NCI-H1436 (cell line): Measurements from ENCODE around the gene RAD9B.
A peak's percentile ranks its signal among the peaks of the same experiment; 100 is the strongest.
"Not testable (repeated sequence)": the region's sequence is repeated elsewhere in the genome, so short reads cannot be mapped to it uniquely, and the experiment has no call there.

Experiments used
- DNase-seq: peaks from one replicate; lab custom pipeline; 2025; lab: John Stamatoyannopoulos, UW

RAD9B gene

DNA sequence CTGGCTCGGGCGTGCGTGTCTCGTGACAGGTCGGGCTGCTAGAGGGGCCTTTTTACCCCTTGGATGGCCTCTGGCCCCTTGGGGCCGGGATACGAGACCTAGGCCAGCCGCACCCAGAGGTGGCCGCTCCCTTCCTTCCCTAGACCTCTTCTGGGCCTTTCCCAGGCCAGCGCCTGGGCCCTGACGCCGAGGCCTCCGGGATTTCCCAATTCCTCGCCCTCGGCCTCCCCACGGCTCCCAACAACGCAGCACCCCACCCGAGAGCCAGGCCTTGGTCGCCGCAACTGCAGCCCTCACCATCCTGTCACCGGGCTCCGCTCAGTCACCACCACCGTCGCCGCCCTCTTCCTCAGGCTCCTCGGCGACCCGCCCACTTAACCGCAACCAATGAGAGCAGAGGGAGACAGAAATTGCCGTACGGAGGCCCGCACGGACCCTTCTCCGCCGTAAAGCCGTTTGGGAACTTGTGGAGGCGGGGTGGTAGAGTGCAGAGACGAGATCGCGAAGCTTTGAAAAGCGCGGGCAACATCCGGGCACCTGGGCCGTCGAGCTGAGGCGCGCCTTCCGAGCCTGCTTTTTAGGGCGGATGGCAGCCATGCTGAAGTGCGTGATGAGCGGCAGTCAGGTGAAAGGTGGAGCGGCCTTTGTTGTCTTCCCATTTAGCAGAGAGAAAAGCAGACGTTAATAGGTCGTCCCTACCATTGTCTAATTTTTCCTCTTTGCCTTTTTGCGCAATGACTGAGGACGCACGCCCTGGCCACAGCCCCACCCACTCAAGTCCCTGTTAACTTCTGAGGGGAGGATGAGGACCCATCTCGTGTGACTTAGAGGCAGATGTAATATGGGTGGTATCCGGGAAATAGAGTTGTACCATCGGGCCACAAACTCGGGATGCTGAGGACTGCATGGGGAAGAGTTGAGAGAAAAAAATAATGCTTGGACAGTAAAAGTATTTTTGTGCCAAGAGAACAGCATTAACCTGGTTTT is at the start of gene RAD9B, which contains the start of gene VPS29:
Gene RAD9B (plus strand): TSS at position 580 of the 987 bp plus-strand sequence. CDS start 7 bp downstream, at position 587.
Gene VPS29 (minus strand): TSS at position 360 of the 987 bp plus-strand sequence. CDS start 60 bp downstream, at position 300.
- DNase-seq = peak; percentile 98

- no peak for DNase-seq
These were observed 48.4 kb upstream of the RAD9B start for GRCh38 chr12:110453569-110454296.

- no peak for DNase-seq
These were observed 43.4 kb upstream of the RAD9B start for GRCh38 chr12:110458756-110459155.

- DNase-seq = not testable (repeated sequence)
These were observed 40.9 kb upstream of the RAD9B start for GRCh38 chr12:110461189-110461588.

DNA sequence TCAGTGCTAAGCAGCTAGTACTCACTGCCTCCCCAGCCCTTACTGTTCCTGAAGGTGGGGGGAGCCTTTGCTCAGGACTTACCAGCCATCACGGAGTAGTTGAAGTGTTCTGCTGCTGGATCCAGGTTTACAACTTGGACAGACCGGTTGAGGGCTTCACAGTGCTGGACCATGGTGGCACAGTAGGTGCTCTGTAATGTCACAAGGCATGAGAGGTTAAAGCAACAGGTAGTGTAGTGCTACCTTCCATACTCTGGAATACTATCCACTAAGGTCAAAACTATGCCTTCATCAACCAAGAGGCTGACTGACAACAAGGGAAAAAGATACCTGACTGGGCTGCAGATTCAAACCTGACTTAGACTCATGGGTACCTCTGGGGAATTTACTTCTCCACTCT is 37.1 kb upstream of the RAD9B start:
- DNase-seq = no peak

DNA sequence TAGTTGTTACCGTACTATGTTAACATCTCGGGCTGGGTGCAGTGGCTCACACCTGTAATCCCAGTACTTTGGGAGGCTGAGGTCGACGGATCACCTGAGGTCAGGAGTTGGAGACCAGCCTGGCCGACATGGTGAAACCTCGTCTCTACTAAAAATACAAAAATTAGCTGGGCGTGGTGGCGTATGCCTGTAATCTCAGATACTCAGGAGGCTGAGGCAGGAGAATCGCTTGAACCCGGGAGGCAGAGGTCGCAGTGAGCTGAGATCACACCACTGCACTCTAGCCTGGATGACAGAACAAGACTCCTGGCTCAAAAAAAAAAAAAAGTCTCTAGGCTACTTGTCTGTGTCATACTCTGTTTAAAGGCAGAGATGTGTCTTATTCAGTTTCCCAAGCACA is 36.4 kb upstream of the RAD9B start:
- DNase-seq = not testable (repeated sequence)

DNA sequence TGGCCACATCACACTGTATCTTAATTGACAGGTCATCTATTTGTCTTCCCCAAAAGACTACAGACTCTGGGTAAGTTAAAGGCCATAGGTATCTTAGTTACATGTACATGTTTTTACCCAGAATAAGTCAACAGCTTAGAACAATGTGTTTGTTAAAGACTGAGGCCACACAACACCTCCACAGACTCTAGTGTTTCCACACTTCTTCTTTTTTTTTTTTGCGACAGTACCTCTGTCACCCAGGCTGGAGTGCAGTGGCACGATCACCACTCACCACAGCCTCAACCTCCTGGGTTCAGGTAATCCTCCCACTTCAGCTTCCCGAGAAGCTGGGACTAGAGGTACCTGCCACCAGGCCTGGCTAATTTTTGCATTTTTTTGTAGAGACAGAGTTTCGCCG is 35.3 kb upstream of the RAD9B start:
- DNase-seq = no peak

DNA sequence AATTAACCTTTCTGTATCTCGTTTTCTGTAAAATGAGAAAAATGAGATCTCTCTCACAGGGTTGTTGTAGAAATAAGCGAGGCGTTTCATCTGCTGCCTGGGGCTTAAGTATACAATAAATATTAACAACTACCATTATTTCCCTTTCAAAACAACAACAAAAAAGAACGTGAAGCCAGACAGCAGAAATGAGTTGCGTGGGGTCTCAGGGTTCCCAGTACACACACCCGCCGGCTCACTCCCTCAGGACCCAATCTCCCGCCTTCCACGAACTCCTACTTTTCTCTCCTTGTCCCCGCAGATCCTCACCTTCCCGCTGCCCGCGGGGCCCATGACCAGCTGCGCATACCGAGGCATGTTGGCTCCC is 34.3 kb upstream of the RAD9B start:
- no peak for DNase-seq

DNA sequence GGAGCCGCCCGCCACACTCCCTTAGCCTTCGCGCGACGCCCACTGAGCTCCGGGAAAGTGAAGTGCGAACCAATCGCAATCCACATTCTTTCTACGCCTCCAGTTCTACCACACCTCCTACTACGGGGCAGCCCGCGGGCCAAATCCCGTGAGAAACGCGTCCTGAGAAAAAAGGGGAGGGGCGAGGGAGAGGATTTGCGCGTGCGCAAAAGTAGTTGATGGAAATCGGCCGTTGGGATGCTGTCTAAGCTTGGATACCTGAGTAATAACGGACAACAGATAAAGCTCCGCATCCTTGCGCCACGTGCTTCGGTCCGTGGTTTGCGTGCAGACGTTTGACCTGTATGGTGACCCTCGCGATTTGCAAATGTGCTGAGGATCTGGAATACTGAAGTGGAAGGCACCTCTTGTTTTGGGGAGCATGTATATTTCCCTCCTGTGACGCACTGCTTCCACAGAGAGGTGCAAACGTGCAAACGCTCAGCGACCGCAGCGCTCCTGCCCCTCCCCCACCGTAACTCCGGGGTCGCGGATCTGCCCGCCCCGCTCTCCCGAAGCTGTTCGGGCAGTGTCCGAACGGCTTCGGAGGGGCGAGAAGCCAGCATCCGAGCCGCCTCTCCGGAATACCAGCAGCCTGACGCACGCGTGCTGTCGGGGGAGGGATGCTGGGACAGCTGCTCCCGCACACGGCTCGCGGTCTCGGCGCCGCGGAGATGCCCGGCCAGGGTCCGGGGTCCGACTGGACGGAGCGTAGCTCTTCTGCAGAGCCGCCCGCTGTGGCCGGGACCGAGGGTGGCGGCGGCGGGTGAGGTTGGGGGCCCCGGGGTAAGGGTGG is 33.7 kb upstream of the RAD9B start, which contains the start of the genes FAM216A and GPN3:
Gene FAM216A (plus strand): TSS at position 632 of the 835 bp plus-strand sequence. CDS start 31 bp downstream, at position 663.
Gene GPN3 (minus strand): TSS at position 44 of the 835 bp plus-strand sequence. CDS start 54 bp downstream, outside the sequence.
- DNase-seq = peak; percentile 98

- no peak for DNase-seq
These were observed 26.7 kb upstream of the RAD9B start for GRCh38 chr12:110475426-110475825.

DNA sequence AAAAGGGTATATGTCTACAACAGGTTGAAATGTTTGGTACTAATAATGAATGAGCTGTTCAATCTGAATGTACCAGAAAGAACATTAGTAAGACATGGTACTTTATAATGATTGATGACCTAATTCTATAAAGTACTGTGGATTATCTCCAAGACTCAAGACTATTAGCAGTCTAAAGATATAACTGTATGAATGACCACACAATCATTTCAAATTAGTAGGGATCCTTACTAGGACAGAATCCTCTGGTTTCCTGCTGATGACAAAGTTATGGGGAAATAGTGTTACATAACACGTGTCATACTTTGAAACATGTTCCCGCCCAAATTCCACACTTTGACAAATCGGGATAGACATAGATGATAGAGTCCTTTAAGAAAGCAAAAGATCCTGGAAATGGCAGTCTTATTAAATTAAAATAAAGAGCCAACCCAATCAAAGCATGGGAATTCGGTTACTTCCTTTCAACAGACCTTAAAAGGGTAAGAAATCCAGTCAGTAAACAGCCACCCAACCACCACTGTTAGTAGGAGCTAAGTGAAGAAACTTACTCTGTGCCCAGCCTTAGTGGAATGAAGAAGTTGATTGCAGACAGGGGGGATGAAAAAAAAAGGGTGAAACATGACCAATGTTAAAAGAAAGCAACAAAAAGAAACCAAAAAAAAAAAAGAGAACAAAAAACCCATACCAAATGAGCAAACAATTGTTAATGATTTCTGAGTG is 3.0 kb upstream of the RAD9B start:
- no peak for DNase-seq

GRCh38 chr12:110501399-110501751 is 756 bp upstream of the RAD9B start:
- DNase-seq = no peak

- DNase-seq = no peak
These were observed 1.3 kb downstream of the RAD9B start for GRCh38 chr12:110503432-110503831.

DNA sequence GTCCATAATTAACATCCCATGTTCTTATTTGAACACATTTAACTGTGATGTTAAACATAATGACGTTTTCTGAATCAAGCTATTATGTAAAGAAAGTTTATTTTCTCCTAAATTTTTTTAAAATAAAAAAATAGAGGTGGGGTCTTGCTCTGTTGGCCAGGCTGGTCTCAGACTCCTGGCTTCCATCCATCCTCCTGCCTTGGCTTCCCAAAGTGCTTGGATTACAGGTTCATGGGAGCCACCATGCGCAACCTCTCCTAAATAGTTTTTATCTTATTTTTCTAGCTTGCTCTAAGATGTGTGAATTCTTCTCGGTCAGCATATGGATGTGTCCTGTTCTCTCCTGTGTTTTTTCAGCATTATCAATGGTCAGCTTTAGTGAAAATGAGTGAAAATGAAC is 3.2 kb downstream of the RAD9B start:
- no peak for DNase-seq

- peak; percentile 20 for DNase-seq
These were observed 6.0 kb downstream of the RAD9B start for GRCh38 chr12:110508071-110508586.

- DNase-seq = no peak
These were observed 11.7 kb downstream of the RAD9B start for GRCh38 chr12:110513842-110514241.

DNA sequence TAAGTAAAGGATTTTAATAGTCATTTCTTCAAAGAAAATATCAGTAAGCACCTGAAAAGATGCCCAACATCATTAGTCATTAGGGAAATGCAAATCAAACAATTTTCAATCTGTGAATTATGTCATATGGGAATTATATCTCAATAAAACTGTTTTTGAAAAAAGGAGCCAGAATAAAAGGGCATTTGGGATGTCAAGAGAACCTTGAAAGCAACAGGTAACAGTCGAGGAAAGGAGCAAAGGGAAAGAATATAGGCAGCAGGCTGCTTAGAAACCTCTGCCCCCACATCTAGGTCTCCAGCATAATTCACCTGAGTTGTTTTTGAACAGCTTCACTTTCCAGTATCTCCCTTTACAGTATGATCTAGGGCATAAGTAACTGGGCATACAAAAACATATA is 12.2 kb downstream of the RAD9B start:
- no peak for DNase-seq

DNA sequence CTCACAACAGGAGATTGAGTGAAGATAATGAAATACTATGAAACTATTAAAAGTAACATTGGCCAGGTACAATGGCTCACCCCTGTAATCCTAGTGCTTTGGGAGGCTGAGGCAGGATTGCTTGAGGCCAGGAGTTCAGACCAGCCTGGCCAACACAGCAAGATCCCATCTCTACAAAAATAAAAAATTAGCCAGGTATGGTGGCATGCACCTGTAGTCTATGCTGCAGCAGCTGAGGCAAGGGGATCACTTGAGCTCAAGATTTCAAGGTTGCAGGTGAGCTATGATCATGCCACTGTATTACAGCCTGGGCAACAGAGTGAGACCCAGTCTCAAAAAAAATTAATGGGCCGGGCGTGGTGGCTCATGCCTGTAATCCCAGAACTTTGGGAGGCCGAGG is 14.9 kb downstream of the RAD9B start:
- no peak for DNase-seq

GRCh38 chr12:110518014-110518413 is 15.9 kb downstream of the RAD9B start:
- not testable (repeated sequence) for DNase-seq

DNA sequence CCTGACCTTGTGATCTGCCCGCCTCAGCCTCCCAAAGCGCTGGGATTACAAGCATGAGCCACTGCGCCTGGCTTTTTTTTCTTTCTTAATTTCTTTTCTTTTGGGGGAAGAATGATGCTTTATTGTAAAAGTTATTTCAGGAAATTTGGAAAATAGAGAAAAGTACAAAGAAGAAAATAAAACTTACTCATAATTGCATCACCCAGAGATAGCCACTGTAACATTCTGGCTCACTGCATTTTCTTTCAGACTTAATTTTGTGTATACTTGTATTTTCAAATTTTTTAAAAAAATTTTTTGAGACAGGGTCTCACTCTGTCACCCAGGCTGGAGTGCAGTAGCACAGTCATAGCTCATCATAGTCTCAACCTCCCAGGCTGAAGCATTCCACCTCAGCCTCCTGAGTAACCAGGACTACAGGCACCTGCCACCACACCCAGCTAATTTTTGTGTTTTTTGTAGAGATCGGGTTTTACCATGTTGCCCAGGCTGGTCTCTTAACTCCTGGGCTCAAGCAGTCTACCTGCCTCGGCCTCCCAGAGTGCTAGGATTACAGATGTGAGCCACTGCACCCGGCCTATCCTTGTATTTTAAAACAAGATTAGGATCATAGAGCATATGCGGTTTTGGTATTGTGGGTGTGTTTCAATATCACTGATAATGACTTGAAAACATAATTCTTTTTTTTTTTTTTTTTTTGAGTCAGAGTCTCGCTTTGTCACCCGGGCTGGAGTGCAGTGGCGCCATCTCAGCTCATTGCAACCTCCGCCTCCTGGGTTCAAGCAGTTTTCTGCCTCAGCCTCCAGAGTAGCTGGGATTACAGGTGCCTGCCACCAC is 19.0 kb downstream of the RAD9B start:
- not testable (repeated sequence) for DNase-seq
